GM11168 (cell line): ENCODE results near the gene PADI4.
"Not testable (repeated sequence)": the region's sequence is repeated elsewhere in the genome, so short reads cannot be mapped to it uniquely, and the experiment has no call there.

Experiments
- in situ Hi-C: fragments of 300-500 bp; cut with MboI; formaldehyde crosslinking; loops from one replicate; pipeline ENCODE4 v1.12.0; 2022; ENCODE audit warnings: low sequenced_read_pairs; ENCODE audit not compliant: unreplicated experiment

Gene PADI4

DNA sequence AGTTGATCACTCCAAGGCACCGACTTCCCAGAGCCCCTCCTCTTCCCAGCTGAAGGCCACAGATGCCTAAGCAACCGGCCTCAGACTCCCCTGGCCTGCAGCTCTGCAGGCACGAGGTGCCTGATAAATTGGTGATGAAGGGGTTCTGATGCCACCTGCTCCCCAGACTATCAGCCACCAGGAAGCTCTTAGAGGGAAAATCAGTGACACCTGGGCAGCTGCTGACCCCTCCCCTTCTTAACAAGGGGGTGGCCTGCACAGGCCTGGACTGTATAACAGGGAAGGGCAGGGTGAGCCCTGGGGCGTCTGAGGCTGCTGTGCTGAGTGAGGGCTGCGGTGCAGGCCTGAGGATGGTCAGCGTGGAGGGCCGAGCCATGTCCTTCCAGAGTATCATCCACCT lies 63.9 kb downstream of the PADI4 start, which contains the start of gene PADI6:
Gene PADI6, plus strand, starts transcription at position 301 of the 400 bp plus-strand sequence. Its CDS starts 50 bp downstream, at position 351.
- in situ Hi-C loops = no loop called here

DNA sequence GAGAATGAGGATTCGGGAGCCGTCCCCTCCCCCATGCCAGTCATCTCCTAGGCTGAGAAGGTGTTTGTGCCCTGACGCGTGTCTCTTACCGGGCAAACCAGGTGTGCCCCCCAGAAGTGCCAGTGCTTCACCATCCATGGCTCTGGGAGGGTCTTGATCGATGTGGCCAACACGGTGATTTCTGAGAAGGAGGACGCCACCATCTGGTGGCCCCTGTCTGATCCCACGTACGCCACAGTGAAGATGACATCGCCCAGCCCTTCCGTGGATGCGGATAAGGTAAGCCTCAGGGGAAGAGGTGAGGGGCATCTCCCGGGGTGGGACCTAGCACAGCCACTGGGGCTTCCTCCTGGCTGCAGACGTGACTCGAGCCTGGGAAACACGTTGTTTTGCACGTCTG lies 65.0 kb downstream of the PADI4 start:
- in situ Hi-C loops = no loop called here

DNA sequence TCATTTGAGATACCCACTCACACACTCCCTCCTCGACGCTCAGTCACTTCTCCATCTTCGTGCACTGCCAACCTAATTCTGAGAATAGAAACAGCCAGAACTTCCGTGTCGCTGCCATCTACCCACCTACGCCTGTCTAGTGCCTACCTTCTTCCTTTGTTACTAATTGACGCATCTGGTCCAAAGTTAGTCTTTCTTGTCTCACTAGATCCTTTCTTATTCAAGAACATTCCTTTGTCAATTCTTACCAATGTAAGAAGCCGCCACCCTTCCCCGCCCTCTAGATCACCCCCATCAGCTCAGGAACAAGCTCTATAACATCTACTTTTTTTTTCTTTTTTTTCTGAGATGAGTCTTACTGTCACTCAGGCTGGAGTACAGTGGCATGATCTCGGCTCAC lies 67.7 kb downstream of the PADI4 start:
- in situ Hi-C loops = no loop called here

DNA sequence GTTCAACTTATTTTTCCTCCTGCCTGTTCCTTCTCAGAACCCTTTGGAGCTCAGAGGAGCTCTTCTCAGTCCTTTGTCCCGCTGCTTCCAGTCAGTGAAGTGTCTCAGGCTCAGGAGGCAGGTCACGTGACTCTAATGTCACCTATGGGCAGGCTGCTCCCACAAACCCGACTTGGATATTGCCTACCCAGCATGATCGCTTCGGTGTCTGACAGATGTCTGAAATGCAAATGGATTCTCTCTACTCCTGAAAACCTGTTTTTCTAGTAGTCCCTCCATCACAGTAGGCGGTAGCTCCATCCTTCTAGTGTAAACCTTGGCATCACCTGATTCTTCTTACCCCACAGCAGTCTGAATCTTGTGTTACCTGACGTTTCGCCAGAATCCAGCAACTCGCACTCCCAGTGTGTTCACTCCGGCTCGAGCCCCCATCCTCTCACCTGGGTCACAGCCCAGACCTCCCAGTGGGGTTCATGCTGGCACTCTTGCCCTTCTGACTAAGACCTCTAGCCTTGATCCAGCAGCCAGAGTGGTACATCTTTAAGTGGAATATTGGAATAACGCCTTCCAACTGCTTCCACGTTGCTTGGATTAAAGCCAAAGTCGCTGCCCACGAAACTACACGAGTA lies 69.4 kb downstream of the PADI4 start:
- in situ Hi-C loops = no loop called here

DNA sequence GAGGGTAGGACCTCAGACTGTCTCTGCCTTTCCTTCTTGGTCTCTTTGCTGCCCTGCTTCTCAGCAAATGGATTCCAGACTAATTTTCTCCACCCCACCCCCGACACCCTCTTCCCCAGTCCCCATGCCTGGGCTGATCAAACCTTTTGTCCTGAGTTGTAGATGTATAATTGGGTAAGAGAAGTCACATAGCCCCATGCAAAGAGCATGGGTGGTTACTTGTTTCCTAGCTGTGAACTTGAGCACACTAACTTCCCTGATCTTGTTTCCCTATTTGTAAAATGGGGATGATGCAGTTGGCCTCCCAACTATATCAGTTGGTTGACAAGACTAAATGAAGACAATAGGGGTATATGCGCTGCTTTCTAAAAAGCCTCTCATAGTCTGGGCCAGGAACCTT lies 73.2 kb downstream of the PADI4 start:
- in situ Hi-C loops = no loop called here

DNA sequence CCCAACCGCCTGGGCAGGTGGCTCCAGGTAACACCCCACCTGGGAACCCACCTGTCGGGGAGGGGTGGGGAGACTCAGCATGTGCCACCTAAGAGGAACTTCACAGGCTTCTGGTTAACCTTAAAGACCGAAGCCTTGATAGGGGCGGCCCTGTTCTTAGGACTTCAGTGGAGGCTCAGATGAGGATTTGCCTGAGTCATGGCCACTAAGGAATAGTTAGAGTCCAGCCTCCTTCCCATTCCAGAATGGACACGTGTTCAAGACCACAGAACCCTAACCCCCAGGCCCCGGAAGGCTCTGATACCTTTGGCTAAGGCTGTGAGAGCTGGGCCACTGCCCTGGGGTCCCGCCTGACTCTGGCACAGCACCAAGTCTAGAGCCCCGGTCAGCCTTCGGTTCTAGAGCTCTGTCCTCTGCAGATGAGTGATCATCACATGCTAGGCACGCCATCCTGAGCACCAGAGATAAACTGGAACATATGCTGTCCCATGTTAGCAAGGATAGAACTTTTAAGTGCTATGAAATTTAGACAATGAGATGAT lies 84.3 kb downstream of the PADI4 start:
- in situ Hi-C loops = no loop called here

DNA sequence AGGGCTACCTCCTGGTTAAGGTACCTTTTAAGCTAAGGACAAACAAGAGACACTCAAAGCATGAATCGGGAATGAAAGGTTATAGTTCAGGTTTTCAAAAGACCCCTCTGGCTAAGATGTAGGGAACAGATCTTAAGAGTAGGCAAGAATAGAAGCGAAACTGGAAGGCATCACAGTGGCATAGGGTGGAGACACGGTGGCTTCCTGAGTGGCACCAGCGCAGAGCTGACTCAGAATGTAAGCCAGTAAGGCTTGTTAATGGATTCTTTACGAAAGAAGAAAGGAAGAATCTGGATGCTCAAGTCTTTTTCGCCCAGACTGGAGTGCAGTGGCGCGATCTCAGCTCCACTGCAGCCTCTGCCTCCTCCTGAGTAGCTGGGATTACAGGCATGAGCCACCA lies 85.2 kb downstream of the PADI4 start:
- in situ Hi-C loops = no loop called here

DNA sequence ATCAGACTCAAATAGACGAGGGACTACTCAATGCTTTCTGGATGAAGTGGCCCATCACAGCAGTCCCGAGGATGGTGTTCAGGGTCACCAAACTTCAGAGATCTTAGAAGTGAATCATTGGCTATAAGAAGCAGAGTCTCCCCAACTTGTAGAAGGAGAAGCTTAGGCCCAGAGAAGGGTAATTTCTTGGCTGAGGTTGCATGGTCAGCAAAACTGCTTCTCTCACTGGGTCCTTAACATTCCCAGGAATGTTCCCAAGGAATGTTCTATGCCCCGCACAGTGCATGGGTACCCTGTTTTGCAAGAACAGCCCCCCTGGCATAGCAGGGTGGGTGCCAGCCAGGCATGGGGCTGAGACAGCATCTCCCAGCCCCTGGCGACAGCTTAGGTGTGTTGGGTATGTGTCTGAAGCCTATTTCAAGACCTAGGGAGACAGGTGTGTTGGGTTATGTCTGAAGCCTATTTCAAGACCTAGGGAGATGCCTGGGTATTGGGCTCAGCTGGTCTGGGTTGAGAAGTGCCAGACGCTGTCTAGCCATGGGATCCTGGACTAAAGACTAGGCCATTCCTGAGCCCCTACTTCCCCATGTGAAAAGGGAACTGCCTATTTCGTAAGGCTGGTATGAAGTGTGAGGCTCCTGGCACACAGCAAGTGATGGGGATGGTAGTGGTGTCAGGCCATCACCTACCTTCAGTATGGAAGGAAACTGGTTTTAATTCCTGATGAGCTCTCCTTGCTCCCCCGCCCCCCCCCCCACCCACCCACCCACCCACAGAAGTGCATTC lies 90.1 kb downstream of the PADI4 start:
- in situ Hi-C loops = no loop called here

DNA sequence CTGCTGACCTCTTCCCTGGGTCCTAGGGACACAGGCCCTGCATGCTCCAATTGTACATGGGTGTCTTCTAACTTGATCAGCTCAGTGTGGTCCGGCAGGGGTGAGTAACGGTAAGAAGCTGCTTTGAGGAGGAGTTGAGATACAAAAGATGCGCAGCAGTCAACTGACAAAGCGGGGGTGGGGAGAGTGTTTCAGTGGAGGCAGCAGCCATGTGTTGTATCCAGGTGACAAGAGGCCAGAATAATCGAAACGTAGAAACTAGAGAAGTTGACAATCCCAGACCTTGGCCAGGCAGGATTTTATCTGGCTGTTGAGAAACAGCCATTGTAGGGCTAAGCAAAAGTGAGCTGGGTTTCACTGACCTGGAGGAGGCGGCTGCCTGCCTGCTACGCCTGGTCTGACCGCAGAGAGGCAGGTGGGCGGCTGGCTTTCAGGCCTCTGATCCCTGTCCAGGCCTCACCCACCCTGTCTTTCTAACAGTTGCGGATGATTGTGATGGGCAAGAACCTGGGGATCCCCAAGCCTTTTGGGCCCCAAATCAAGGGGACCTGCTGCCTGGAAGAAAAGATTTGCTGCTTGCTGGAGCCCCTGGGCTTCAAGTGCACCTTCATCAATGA lies 92.8 kb downstream of the PADI4 start:
- in situ Hi-C loops = no loop called here

DNA sequence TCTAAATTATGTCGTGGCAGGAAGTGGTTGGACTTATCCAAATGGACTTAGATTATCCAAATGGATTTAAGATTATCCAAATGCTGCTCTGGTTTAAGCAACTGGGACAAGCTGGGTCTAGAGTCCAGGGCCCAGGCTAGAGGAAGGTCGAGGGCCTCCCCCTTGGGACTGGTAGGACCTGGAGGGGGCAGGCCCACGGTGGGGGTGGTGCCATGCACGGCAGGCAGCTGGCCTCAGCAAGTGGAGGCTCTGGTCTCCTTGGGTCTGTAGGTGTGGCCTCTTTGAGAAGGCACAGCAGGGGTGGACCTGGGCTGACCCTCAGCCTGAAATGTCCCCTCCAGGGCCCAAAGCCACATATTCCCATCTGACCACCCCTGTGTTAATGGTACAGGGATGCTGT lies 93.8 kb downstream of the PADI4 start:
- in situ Hi-C loops = no loop called here

DNA sequence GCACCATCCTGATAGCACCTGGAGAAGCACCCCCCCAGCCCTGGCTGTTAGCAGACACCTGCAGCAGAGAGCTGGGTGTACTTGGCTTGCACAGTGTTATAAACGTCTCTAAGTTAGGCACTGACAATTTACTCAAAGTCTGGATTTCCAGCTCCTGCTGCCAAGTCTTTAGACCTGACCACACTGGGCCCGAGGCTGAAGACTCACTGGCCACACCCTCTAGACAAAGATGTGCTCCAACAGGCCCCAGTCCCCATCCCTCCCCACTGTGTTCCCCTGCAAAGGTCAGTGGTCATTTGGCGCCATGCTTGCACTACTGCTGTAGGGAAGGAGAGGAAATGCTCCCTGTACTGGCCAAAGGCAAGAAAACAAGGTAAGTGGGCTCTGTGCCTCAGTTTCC lies 95.1 kb downstream of the PADI4 start:
- in situ Hi-C loops = no loop called here

DNA sequence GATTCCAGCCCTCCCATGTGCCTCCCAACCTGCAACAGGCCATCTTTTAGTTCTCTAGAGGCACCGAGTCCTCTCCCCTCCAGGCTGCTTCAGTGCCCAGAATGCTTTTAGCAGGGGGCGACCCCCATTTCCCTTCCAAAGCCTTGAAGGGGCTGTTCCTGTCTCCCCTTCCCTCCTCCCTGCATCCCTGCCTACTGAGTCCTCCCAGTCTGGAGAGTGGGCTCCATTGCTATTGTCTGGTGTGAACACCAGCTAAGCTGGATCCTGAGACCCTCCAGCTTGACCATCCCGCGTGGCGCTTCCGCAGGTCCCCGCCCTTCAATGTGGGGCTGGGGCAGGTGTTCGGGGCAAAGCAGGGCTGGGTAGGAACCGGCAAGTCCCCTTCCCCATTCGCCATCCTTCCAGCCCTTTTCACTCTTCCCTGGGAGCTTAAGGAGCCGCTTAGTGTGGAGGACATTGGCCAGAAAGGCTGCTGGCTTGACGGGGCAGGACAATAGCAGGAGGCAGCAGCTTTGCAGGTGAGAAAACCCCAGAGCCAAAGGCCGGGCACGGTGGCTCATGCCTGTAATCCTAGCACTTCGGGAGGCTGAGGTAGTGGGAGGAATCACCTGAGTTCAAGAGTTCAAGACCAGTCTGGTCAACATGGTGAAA lies 96.2 kb downstream of the PADI4 start:
- in situ Hi-C loops = no loop called here

DNA sequence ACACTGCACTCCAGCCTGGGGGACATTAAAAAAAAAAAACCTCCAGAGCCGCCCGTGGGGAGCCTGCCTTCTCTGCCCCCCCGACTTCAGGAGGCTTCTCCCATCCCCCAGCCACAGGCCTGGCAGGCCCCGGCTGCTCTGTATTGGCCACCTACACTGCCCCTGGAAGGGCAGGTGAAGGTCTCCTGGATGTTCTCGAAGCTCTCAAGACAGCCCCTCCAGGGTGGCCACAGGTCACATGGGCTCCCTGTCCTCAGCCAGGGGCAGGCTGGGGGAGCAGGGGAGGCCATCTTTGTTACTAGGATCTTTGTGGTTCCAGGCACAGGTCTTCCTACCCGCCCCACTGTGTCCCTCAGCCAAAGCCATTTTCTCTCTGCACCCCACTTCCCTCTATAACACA lies 96.8 kb downstream of the PADI4 start:
- in situ Hi-C loops = no loop called here

DNA sequence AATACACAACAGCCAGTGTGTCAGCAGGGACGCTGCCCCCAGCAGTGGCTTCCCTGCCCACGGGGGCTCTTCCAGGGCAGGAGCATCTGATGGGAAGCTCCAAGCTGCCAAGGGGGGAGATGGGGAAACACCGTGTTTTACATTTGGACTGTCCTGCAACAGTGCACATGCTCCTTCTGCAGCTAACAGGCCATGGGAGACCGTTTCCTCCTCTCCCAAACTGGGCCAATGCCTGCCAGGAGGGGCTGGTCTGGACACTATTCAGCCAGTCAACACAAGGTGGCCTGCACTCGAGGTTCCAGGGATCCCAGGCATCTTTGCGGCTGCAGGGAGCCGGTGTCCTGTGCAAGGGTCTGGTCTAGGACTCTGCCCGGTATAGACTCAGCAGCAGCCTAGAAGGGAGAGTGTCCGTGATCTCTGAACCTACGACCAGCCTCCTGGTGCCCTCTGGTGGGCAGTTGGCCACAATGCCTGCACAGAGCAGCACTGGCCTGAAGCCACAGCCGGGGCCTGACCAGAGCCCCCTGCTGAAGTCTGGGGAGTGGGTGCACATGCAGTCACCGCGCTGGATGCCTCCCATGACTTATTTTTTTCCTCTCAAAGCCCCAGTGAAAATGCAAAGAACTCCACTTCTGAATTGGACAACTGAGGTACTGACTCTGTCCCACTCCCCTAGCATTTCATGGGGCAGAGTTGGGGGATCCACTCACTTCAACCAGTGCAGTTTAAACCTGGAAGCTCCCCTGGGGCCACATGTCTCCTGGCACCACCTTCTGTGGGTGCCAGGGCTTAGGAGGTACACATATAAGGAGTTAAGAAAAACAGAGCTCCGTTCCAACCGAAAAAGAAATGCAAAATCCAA lies 98.1 kb downstream of the PADI4 start:
- in situ Hi-C loops = no loop called here

DNA sequence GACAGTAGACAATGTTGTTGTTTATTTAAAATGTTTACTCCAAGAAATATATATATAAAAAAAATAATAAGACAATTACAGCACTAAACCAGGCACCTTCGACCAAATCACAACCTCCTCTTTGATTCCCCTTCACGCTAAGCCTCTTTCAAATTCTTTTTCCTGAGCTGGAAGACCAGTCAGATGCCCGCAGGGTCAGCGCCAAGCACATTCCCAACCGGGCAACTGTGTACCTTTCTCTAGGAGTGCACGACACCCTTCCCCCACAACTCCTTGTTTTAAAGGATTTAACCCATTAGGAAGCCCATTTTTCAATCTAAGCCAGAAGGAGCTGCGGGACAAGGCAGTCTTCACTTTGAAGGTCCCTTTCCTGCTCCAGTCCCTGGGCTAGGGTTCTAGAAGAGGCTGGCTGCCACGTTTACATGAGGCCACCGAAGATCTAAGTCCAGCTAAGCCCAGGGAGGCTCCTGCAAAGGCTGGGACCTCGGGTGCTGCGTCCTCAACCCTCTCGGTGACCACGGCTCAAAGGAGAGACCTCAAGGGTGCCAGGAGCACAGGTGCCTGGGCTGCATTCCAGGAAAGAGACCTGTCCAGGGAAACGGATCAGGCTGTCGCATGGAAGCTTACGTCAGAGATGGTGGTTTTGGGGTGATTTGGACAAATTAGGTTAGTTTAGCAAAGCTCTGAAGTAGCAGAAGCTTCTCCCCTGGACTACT lies 98.9 kb downstream of the PADI4 start:
- in situ Hi-C loops = not testable (repeated sequence)

DNA sequence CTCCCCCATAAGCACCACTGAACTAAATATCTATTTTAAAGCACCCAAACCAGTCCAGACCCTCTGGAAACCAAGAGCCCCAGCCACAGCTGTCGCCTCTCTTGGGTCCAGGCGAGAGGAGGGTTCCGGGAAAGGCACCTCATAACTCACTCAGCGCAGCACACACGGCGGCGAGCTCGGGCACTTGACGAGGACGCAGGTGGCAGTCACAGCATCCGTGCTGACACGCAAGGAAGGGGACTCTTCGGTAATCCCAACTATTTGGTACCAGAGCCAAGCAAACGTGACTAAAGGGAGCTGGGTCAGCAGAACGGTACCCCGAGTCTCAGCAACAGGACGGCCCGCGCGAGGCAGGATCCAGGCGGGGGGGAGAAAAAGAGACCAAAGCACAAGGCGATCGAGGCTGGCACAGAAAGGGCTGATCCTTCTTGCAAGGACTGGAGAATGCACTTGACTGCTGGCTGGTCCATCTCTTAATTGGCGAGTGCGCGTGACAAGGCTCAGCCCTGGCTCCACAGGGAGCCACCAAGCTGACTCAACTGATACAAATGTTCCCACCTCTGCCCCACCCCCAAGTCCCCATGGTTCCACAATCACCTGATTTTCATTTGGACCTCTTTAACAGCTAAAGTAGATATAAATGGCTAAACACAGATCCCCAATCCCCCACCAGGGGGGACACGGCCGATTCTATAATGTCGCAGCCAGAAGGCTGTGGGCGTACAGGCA lies 100.0 kb downstream of the PADI4 start:
- in situ Hi-C loops = not testable (repeated sequence)

DNA sequence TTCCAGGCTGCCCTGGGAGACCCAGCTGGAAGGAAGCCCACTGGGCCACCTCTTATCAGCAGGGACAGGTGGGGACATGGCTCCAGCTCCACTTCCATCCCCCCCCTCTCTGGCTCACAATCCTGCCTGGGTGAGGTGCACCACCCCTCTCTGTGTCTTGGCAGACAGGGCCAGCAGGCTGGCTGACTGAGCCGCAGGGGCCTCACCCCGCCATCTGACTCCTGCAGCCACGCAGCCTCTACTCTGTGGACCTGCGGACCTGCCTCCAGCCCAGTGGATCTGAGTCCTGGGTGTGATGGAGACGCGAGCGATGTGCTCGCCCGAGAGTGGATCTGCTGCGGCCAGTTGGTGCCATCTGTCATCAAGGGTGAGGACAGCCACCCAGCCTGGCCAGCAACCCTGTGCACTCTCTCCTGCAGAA lies 101.4 kb downstream of the PADI4 start:
- in situ Hi-C loops = no loop called here

DNA sequence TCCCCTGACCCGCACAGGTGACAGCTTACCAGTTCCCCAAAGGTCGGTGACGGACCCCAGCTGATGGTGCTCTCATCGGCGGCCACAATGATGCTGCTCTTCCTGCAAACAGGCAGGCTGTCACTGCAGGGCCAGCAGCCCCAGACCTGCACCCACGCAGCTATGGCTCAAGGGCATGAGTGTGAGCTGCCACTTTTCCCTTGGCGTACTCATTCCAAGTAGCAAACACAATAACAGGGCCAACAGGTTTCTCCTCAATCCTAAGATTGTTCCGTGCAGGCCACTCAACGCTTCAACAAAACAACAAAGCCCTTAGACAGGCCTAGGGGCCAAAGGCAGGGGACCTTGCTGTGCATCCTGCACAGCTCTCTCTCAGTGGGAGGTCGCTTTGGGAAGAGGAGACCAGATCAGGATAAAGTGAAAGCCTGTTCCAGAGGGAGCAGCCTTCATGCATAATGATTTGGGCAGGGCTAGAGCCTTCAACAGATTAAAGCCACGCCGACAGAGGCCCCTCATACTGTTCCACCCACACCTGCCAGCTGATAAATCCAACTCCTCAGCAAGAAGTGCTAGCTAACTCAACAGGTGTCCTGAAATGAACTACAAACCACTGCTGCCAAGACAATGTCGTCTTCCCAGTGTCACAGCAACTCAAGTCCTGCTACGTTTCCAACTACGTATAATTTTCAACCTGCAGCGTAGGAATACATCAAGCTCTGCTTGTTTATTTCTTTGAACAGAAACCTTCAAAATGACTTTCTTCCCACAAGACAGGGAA lies 104.3 kb downstream of the PADI4 start:
- in situ Hi-C loops = no loop called here
